ENCODE results near the gene COL23A1. TPM values are rescaled to one million over a fixed set of nuclear protein-coding genes. Genes with fewer than 3 reads are reported as not detected.
A peak's percentile ranks its signal among the peaks of the same experiment; 100 is the strongest.

The COL23A1 gene
- total RNA-seq, 2 donors from 2014 or later: not detected

DNA sequence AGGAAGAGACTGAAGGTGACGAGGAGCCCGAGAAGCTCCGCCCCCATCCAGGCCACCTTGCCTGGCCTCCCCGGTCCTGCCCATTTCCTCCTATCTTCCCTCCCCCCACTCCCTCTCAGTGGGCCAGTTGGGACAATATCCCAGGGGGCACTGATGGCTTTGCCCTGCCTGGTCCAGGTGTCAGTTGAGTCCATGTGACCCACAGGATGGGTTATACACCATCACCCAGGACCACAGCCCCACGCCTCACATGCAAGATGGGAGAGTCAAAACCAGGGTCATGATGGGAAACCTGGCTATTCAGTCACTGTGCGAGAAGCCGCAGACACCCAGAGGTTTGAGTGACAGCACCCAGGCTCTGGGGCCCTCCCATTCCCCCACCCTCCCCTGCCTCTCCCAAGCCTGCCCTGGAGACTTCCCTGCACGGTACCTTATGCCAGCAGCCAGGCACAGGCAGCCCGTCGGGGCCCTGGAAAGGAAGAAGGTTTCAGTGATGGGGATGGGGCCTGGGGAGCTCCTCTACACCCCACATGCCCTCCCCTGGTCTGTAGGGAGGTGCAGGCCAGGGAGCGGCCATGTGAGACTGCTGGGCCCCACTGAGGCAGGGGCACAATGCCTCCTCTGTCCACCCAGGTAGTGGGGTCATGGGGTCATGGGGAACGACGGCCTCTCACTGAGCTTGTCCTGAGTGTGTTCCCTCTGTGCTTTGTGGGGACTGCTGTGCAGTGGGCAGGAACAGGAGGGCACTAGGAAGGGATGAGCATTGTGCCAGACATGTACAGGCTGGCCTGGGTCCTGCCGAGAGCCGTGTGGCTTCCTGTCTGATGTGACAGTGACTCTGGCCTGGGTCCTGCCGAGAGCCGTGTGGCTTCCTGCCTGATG, 351.2 kb downstream of the COL23A1 start:
- no peaks in the 10 kb centered on the region for H3K36me3 Mint-ChIP-seq (ENCODE audit: low read depth)
- peaks cover 30% of the 10 kb centered on the region for H3K4me1 Mint-ChIP-seq
- peak overlapping the region; percentile 67 for H3K27ac Mint-ChIP-seq
- H3K4me3 Mint-ChIP-seq: peak overlapping the region; percentile 55
- no peak for ATAC-seq
- H3K9me3 ChIP-seq (ENCODE audit: control insufficient read depth, low read length, poor library complexity, severe bottlenecking): no peaks in the 10 kb centered on the region
- no peak for DNase-seq
- no peaks in the 10 kb centered on the region for H3K27me3 Mint-ChIP-seq

DNA sequence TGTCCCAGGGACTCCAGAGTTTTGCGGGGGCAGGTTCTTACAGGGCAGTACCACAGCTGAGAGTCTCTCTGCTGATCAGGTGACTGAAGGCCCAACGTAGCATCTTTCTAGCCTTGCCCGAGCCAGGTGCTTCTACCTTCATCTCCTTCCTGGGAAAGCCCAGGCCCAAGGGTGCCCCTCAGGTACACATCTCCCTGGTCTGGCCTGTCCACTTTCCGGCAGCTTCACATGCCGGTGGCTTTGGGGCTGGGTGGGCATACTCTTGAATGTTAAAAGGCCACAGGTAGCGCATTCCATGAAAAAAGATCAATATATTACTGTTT, 351.9 kb downstream of the COL23A1 start:
- Mint-ChIP-seq H3K27me3 (no peaks in the 10 kb centered on the region), H3K27ac (peak overlapping the region; percentile 67), H3K4me1 (peaks cover 30% of the 10 kb centered on the region), H3K36me3 (ENCODE audit: low read depth) (no peaks in the 10 kb centered on the region), H3K4me3 (peak overlapping the region; percentile 12)
- DNase-seq: no peak
- ATAC-seq: no peak
- H3K9me3 ChIP-seq (ENCODE audit: control insufficient read depth, low read length, poor library complexity, severe bottlenecking): no peaks in the 10 kb centered on the region

DNA sequence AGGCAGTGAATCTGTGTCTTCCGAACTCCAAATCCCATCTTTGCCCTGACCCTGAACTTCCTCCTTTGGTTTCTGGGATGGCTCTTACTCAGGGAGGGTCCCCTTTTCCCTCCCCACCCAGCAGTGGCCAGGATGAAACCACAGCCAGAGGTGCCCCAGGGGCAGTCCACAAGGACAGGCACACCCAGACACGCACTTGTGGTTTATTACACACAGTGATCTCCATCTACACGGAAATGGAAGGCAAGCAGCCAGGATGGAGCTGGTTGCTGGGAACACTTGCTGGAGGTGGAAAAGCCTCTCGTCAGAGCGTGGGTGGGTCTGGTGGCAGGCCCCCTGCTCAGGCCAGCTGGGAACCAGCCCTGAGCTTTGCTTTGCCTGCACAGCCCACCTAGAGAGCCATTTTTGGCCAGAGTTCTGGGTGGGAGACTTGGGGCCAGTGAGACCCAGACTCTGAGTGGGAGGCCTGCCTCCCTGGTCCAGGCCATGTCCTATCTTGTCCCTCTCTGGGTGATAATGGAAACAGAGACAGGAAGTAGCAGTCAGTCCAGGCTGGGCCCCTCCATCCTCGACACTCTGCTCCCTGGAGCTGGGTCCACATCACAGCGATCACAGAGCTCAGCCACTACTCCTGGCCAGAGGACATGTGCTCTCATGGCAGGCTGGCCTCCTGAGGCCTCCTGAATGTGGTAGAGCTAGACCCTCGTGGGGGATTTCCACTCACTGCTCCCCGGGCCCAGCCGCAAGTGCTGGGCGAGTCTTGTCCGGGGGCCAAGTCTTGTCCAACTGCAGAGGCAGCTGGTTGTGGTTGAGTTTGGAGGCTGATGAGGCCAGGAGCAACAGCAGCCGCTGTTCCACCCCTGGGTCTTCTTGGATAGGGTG, 352.5 kb downstream of the COL23A1 start:
- no peaks in the 10 kb centered on the region for H3K9me3 ChIP-seq (ENCODE audit: control insufficient read depth, low read length, poor library complexity, severe bottlenecking)
- DNase-seq: no peak
- no peaks in the 10 kb centered on the region for H3K27me3 Mint-ChIP-seq
- no peaks in the 10 kb centered on the region for H3K36me3 Mint-ChIP-seq (ENCODE audit: low read depth)
- ATAC-seq: no peak
- H3K4me1 Mint-ChIP-seq: peaks cover 30% of the 10 kb centered on the region
- H3K4me3 Mint-ChIP-seq: peak overlapping the region; percentile 43
- H3K27ac Mint-ChIP-seq: peak overlapping the region; percentile 67

DNA sequence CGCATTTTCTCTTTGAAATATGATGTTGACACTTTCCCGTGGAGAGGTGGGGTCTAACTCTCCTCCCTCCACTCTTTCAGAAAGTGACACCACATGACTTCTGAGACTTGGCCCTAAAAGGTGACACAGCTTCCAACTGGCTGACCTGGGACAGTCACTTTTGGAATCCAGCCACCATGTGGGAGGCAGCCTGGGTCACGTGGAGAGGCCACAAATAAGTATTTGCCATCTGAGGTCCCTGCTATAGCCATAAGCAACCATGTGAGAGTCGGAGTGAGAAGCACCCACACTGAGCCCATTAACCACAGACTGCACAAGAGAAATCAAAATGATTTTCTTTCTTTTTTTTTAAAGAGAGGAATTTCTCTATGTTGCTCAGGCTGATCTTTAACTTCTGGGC, 353.5 kb downstream of the COL23A1 start:
- H3K36me3 Mint-ChIP-seq (ENCODE audit: low read depth): no peaks in the 10 kb centered on the region
- no peak overlapping the region for H3K27ac Mint-ChIP-seq
- no peak for DNase-seq
- no peak overlapping the region for H3K4me3 Mint-ChIP-seq
- H3K9me3 ChIP-seq (ENCODE audit: control insufficient read depth, low read length, poor library complexity, severe bottlenecking): no peaks in the 10 kb centered on the region
- no peaks in the 10 kb centered on the region for H3K27me3 Mint-ChIP-seq
- no peak for ATAC-seq
- peaks cover 29% of the 10 kb centered on the region for H3K4me1 Mint-ChIP-seq

DNA sequence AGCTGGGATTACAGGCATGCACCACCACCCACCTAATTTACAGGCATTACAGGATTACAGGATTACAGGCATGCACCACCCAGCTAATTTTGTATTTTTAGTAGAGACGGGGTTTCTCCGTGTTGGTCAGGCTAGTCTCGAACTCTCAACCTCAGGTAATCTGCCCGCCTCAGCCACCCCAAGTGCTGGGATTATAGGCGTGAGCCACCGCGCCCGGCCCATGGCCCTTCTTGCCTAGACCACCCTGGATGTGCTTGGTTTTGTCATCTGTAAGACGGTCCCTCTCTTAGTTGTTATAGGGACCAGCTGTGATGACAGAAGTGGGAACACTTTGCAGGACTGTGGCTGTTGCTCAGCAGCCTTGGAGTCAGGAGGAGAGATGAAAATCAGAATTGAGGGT, 354.1 kb downstream of the COL23A1 start:
- Mint-ChIP-seq H3K4me1 (peaks cover 32% of the 10 kb centered on the region), H3K4me3 (no peak overlapping the region), H3K36me3 (ENCODE audit: low read depth) (no peaks in the 10 kb centered on the region), H3K27me3 (no peaks in the 10 kb centered on the region), H3K27ac (no peak overlapping the region)
- no peaks in the 10 kb centered on the region for H3K9me3 ChIP-seq (ENCODE audit: control insufficient read depth, low read length, poor library complexity, severe bottlenecking)
- ATAC-seq (no peak), DNase-seq (no peak)

DNA sequence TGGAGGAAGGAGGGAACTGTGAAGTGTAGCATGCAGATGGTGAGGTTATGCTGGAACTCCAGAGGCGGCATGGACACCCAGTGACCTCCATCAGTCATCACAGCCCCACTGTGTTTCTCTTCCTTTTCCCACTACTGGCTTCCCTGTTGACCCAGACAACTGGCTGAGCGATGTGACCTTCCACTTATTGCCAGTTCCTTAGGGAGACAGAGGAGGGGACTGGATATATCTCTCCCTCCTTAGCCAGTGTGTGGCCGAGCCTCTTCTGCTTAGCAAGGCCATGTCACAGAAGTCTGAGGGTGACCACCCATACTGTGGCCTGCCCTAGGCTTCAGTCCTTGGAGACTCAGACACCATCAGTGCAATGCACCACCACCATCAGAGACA, 354.6 kb downstream of the COL23A1 start:
- Mint-ChIP-seq H3K27ac (no peak overlapping the region), H3K4me3 (no peak overlapping the region), H3K36me3 (ENCODE audit: low read depth) (no peaks in the 10 kb centered on the region), H3K4me1 (peaks cover 32% of the 10 kb centered on the region), H3K27me3 (no peaks in the 10 kb centered on the region)
- no peaks in the 10 kb centered on the region for H3K9me3 ChIP-seq (ENCODE audit: control insufficient read depth, low read length, poor library complexity, severe bottlenecking)
- ATAC-seq (no peak), DNase-seq (no peak)

DNA sequence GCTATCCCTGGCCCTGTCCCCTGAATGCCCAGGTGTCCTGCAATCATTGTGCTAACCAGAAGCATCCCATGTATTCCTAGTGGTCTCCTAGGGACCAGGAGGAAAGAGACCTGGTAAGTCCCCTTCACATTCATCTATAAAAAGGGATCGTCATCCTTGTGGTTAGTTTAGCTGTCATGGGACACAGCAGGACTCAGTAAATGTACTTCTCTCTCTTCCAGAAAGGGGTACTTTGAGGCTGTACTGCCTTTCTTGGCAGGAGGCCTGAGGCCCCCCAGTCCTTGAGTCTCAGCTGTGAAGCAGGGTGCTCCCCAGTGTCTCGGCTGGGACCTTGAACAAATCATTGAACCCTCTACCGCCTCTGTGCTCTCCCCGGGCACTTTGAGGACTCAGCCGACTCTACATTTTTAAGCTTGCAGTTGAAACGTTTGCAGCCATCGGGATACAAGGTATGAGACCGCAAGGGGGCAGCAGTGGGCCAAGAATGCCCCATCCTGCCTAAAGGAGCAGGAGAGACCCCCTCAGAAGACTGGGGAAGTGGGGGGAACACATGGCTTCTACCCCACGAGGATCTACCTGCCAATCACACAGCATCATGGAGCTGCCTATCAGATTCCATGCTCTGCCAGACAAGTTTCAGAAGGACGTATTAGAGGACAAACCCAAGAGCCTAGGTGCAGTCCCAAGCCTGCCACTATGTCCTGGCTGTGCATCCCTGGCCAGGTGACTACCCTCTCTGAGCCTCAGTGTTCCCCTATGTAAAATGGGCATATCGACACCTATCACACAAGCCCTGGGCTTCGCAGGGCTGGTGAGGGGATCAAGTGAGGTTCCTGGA, 355.2 kb downstream of the COL23A1 start:
- H3K4me3 Mint-ChIP-seq: peak overlapping the region; percentile 31
- DNase-seq: peak; percentile 48 to 70 (median 55)
- no peak for ATAC-seq
- peaks cover 31% of the 10 kb centered on the region for H3K4me1 Mint-ChIP-seq
- H3K27me3 Mint-ChIP-seq: no peaks in the 10 kb centered on the region
- H3K9me3 ChIP-seq (ENCODE audit: control insufficient read depth, low read length, poor library complexity, severe bottlenecking): no peaks in the 10 kb centered on the region
- no peak overlapping the region for H3K27ac Mint-ChIP-seq
- no peaks in the 10 kb centered on the region for H3K36me3 Mint-ChIP-seq (ENCODE audit: low read depth)

DNA sequence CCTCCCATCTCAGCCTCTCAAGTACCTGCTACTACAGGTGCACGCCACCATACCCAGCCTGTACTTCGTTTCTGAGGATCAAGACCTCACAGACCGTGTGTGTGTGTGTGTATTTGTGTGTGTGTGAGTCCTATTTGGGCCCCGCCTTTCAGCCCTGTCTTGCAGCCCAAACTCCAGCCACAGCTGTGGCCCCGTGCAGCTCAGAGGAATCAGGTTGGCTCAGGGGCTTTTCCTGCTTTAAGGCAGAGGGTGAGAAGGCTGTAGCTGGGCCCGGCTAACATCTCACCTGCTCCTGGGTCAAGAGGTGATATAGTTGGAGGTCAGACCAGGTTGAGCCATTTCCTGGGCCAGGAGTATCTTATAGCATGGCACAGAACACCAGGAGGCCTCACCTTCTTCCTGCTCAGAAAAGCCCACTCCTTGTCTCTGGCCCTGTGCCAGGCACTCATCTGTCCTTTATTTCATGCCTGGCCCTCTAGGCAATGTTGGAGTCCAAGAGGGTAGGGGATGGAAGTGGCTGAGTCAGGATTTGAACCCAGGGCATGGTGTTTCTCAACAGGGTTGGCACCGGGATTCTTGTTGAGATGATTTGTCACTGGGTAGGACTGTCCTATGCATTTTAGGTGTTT, 356.0 kb downstream of the COL23A1 start:
- H3K4me3 Mint-ChIP-seq: peak overlapping the region; percentile 65
- DNase-seq: no peak
- H3K27me3 Mint-ChIP-seq: no peaks in the 10 kb centered on the region
- H3K9me3 ChIP-seq (ENCODE audit: control insufficient read depth, low read length, poor library complexity, severe bottlenecking): no peaks in the 10 kb centered on the region
- H3K36me3 Mint-ChIP-seq (ENCODE audit: low read depth): no peaks in the 10 kb centered on the region
- no peak for ATAC-seq
- H3K27ac Mint-ChIP-seq: no peak overlapping the region
- peaks cover 35% of the 10 kb centered on the region for H3K4me1 Mint-ChIP-seq

DNA sequence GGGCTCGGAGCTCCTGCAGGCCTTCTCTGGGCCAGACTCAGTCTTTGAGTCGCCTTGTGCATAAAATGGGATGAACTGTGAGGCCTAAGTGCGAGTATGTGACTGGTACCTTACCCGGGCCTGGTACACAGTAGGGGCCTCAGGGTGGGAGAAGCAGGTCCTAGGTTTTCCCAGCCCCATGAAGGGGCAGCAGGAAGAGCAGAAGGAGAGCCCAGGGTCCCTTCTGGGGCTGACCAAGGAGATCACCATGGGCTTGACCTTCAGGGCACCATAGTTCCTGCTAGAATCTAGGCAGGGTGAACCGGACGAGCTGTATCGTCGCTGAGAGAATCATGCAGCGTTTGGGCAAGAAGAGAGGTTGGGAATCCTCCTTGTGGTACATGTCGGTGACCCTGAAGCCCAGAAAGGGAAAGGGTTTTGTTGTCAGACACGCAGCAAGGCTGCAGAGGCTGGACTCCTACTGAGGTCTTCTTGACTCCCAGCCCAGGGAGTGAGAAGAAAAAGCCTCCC, 357.2 kb downstream of the COL23A1 start:
- H3K9me3 ChIP-seq (ENCODE audit: control insufficient read depth, low read length, poor library complexity, severe bottlenecking): no peaks in the 10 kb centered on the region
- peaks cover 40% of the 10 kb centered on the region for H3K4me1 Mint-ChIP-seq
- H3K27me3 Mint-ChIP-seq: no peaks in the 10 kb centered on the region
- peak overlapping the region; percentile 63 for H3K27ac Mint-ChIP-seq
- no peak for DNase-seq
- ATAC-seq: no peak
- peaks cover 2% of the 10 kb centered on the region for H3K36me3 Mint-ChIP-seq (ENCODE audit: low read depth)
- H3K4me3 Mint-ChIP-seq: peak overlapping the region; percentile 74

DNA sequence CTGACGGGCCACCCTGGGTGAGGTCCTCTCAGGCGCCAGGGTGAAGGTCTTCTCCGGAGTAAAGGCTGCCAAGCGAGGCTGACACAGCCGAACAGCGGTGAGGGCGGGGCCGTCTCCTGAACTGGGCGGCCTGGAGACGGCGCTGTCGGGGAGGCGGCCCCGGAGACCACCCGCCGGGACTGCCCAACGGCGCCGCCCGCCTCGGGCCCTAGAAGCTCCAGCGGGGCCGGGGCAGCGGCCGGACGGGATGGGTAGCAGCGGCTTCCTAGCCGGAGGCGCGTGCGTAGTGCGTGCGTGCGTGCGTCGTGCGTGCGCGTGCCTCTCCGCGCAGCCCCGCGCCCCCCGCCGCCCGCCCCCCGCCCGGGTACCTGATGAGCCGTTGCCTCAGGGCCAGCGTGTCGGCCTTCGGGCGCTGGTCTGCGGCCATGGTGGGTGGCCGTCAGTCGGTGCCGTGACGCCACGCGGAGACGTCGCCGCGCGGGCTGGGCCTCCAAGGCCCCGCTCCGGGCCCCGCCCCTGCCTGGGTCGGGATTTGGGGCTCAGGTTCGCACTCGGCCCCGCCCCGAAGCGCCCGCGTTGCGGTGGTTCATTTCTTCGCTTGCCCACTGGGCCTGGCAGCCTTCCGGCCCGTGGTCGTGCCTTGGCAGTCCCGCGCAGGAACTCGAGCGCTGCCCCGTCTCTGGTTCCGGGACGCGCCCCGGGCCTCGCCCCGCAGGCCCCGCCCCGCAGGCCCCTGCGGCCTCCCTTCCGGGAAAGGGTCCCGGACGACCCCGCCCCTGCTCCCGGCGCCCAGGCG, 357.9 kb downstream of the COL23A1 start, which contains the start of gene PHYKPL:
Gene PHYKPL, minus strand, starts transcription at position 679 of the 796 bp plus-strand sequence. Its CDS starts 252 bp downstream, at position 427.
- Mint-ChIP-seq H3K36me3 (ENCODE audit: low read depth) (peaks cover 8% of the 10 kb centered on the region), H3K4me3 (peak within 1 kb of the TSS; percentile 86), H3K27ac (peak within 1 kb of the TSS; percentile 81), H3K27me3 (no peaks in the 10 kb centered on the region), H3K4me1 (peaks cover 45% of the 10 kb centered on the region)
- no peaks in the 10 kb centered on the region for H3K9me3 ChIP-seq (ENCODE audit: control insufficient read depth, low read length, poor library complexity, severe bottlenecking)
- DNase-seq: peak; percentile 55 to 60 (median 59)
- peak; percentile 77 for ATAC-seq

DNA sequence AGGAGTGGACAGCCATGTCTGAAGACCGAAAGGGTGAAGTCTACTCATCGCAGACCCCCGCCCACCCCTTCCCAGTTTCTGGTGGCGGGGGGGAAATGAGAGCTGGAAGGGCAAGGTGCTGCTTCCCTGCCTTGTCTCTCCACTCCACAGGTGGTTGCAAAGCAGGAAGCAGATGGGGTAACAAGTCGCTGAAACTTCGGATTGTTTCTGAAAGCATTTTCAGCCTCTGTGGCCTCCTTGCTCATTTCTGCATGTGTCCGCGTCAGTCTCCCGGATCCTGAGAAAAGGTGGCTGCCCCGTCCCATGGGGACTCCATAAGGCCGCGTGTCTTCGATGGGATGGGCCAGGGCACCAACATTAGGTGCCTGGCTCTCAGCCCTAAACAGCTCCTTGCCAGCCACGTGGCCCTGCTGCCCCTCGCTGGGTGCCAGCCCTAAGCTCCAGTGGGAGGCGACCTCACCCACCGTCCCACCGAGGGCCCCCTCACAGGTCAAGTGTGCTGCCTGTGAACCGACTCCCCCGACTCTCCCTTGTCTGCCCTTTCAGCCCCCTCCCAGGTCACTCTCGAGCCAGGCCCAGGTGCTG, 358.6 kb downstream of the COL23A1 start:
- H3K4me1 Mint-ChIP-seq: peaks cover 48% of the 10 kb centered on the region

More for the DNA sequence above, 358.6 kb downstream of the COL23A1 start:
- H3K27me3 Mint-ChIP-seq: no peaks in the 10 kb centered on the region
- ATAC-seq: peak; percentile 2
- peak overlapping the region; percentile 86 for H3K4me3 Mint-ChIP-seq
- H3K27ac Mint-ChIP-seq: peak overlapping the region; percentile 81
- H3K36me3 Mint-ChIP-seq (ENCODE audit: low read depth): peaks cover 9% of the 10 kb centered on the region
- no peaks in the 10 kb centered on the region for H3K9me3 ChIP-seq (ENCODE audit: control insufficient read depth, low read length, poor library complexity, severe bottlenecking)
- DNase-seq: no peak

Measured in T-helper 17 cell (primary cell).